GM21360 (cell line): ENCODE results near the gene TXK.

ENCODE experiments used
- ATAC-seq: cut with Tn5 transposase; IDR thresholded peaks from one replicate; pipeline ENCODE4 v1.9.1; 2021; ENCODE audit warnings: mild to moderate bottlenecking, moderate library complexity; ENCODE audit not compliant: unreplicated experiment

Gene TXK

GRCh38 chr4:48108309-48109073 lies 25.6 kb downstream of the TXK start:
- ATAC-seq = no peak

GRCh38 chr4:48105230-48105629 lies 28.8 kb downstream of the TXK start:
- ATAC-seq = no peak

GRCh38 chr4:48103483-48104139 lies 30.4 kb downstream of the TXK start:
- no peak for ATAC-seq

- ATAC-seq = no peak
These were observed 31.7 kb downstream of the TXK start for GRCh38 chr4:48102303-48102702.

GRCh38 chr4:48100256-48100655 lies 33.8 kb downstream of the TXK start:
- no peak for ATAC-seq

- ATAC-seq = no peak
These were observed 38.6 kb downstream of the TXK start for GRCh38 chr4:48095441-48095840.

- no peak for ATAC-seq
These were observed 40.0 kb downstream of the TXK start for GRCh38 chr4:48093991-48094416.

- no peak for ATAC-seq
These were observed 43.4 kb downstream of the TXK start for GRCh38 chr4:48090621-48091020.

- no peak for ATAC-seq
These were observed 48.0 kb downstream of the TXK start for GRCh38 chr4:48085821-48086589.

- ATAC-seq = no peak
These were observed 51.1 kb downstream of the TXK start for GRCh38 chr4:48082956-48083355.

GRCh38 chr4:48081196-48081595 lies 52.9 kb downstream of the TXK start:
- no peak for ATAC-seq

GRCh38 chr4:48079972-48080391 lies 54.1 kb downstream of the TXK start:
- ATAC-seq = no peak

- ATAC-seq = no peak
These were observed 55.0 kb downstream of the TXK start for GRCh38 chr4:48078862-48079655.

GRCh38 chr4:48078425-48078824 lies 55.6 kb downstream of the TXK start:
- ATAC-seq = no peak

GRCh38 chr4:48074657-48075056 lies 59.4 kb downstream of the TXK start:
- no peak for ATAC-seq

GRCh38 chr4:48073567-48074103 lies 60.4 kb downstream of the TXK start:
- no peak for ATAC-seq

GRCh38 chr4:48071191-48071590 lies 62.9 kb downstream of the TXK start:
- no peak for ATAC-seq

- no peak for ATAC-seq
These were observed 65.0 kb downstream of the TXK start for GRCh38 chr4:48069026-48069425.

GRCh38 chr4:48068182-48068581 lies 65.9 kb downstream of the TXK start:
- ATAC-seq = no peak

GRCh38 chr4:48067536-48067935 lies 66.5 kb downstream of the TXK start:
- ATAC-seq = no peak

- ATAC-seq = peak; percentile 67
These were observed 68.4 kb downstream of the TXK start for GRCh38 chr4:48065587-48066052.
